SIG-M5 (cell line): ENCODE results near the gene PACSIN3.

Source experiments
- DNase-seq: peaks from one replicate; lab custom pipeline; 2025; lab: John Stamatoyannopoulos, UW

The PACSIN3 gene

DNA sequence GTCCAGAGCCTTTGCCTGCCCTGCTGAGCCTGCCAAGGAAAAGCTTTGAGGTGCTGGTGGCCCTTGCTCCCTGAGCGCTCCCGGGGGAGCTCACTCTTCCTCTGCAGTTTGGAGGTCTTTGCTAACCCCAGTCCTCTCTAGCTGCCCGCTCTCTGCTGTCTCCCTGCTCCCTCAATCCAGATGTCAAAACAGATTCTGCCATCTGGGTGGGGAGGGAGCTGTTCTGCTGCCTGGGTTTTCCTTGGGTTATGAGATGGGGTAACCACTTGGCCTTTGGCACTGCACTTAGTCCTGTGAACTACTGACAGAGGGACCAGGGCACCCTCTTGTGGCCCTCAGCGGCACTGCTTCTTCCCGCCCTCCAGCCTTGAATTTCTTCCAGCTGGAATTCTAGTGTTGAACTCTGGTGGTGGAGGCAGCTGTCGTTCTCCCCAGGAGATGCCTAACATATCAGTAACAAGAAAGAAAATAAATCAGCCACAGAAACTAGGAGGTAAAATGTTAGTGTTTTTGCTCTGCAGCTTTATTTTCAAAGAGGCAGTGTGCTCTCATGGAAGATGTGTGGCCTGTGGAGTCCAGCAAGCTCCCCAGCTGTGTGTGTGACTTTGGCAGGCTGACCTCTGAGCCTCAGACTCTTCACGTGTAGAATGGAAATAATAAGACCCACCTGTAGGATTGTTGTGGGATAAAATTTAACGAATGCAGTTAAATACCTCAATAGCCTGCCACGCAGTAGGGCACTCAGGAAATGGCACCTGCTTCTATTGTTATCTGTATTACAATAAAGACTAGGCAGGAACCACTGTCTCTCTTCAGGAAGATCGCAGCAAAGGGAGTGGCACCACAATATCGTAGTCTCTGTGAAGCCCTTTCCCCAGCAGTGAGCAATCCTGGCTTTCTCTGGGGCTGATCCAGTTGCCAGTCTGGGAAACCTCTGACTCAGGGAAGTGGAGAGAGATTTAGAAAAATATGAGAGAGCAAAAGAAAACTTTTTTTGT, 33.0 kb downstream of the PACSIN3 start:
- DNase-seq: no peak

GRCh38 chr11:47152126-47152952, 33.9 kb downstream of the PACSIN3 start:
- DNase-seq: no peak

DNA sequence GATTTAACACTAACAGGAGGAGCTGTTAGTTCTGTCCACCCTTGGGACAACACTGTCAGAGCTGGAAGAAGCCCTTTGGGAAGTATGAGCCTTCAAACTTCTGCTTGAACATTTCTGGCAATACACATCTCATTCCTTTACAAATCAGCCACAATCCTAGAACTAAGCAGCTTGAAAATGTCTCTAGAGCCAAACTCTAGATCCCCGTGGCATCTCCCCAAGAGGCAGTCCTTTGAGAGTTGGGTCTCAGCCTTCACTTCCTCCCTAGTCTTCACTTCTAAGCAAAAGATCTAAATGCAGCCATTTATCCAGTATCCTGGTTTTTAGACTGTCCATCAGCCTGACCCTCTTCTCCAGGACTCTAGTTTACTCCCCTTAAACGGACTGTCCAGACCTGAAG, 36.5 kb downstream of the PACSIN3 start:
- no peak for DNase-seq

- no peak for DNase-seq
These were observed 37.2 kb downstream of the PACSIN3 start for GRCh38 chr11:47148903-47149531.

GRCh38 chr11:47148270-47148669, 38.0 kb downstream of the PACSIN3 start:
- no peak for DNase-seq

GRCh38 chr11:47147681-47148080, 38.6 kb downstream of the PACSIN3 start:
- DNase-seq: no peak

DNA sequence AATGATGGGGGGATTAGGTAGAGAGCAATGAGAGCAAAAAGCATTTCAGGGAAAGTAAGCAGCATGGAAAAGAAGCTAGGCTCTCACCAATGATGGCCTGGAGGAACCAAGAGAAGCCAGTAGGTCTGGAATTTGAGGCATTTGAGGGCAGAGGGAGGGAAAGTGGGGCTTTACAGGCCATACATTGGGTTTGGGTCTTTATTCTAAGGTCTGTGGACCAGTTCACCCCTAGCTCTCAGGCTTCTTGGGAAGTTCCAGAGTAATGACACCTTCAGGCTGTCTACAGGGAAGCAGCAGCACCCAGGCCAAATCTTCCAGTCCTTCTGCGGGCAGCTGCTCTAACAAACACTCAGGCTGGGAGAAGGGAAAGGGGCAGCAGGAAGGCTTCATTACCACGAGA, 39.0 kb downstream of the PACSIN3 start:
- no peak for DNase-seq

GRCh38 chr11:47144541-47144940, 41.7 kb downstream of the PACSIN3 start:
- DNase-seq: no peak

DNA sequence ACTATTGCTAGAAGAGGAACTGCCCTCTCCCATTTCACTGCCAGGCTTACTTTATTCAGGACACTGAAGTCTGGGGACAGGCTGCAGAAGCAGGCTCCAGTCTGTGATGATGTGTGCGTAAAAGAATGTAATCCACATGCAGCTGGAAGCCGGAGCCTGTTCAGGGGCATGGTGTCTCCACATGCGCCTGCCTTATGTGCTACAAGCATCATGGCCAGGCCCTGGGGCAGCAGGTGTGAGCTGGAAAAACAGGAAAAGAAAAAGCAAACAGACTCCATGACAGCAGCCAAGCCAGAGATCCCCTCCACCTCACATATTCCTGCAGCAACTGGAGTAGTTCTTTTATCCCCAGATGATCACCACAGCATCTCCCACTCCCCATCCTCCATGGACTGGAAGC, 42.9 kb downstream of the PACSIN3 start:
- DNase-seq: no peak

DNA sequence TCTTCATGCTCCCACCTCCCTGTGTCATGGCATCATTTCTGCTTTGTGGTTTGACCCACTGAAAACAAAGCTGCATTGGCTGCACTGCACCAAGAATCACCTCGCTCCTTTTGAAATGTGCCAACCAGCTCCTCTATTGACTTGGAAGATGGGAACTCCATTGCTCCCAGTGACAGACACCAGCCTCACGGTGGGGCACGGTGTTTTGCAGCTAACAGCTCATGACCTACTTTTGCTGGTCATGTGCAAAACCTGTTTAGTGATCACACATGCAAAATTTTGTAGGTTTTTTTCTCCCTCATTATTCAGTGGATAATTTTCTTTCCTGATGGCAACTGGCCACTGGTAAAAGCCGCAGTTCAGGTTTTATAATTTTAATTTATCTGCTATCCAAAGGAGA, 46.4 kb downstream of the PACSIN3 start:
- DNase-seq: no peak

GRCh38 chr11:47137476-47137875, 48.8 kb downstream of the PACSIN3 start:
- DNase-seq: no peak

GRCh38 chr11:47136921-47137320, 49.3 kb downstream of the PACSIN3 start:
- DNase-seq: no peak

GRCh38 chr11:47136327-47136726, 49.9 kb downstream of the PACSIN3 start:
- no peak for DNase-seq

GRCh38 chr11:47132981-47133380, 53.3 kb downstream of the PACSIN3 start:
- no peak for DNase-seq

DNA sequence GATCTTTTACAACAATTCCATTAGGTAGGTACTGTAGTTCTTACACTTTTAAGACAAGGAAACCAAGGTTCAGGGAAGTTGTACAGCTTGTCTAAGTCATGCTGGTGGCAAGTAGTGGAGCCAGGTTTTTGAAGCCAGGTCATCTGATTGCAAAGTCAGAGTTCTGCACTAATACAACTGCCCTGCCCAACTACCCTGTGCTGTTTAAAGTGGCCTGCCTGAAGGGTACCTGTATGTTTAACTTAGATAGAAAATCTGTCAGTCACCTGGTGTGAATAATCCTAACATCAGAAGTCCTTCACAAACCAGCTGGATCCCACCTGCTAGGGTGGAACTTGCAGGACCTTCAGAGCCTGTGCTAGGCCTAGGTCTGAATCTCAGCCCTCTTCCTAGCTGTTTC, 53.7 kb downstream of the PACSIN3 start:
- DNase-seq: no peak

DNA sequence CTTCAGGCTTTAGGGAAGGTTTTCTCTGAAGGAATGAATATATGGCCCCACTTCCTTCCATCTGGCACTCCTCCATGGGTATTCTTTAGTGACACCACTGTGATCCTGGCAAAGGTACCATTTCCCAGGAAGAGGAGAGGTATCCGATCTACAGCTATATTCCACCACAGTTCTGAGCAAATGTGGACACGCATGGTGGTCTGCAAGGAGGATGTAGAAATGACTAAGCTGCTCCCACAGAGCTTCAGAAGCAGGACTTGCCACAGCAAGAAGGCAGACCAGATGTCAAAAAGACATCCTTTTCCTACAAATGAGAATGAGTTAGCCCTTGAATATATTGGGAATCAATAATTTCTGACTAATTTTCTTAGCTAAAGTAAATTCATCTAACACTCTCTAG, 55.1 kb downstream of the PACSIN3 start:
- DNase-seq: no peak

GRCh38 chr11:47130543-47130942, 55.7 kb downstream of the PACSIN3 start:
- no peak for DNase-seq
